Activated CD4-positive, alpha-beta T cell treated with anti-CD3 and anti-CD28 coated beads, Interleukin-2, amount 50 U/mL, for 48 hours (primary cell): ENCODE measurements around the gene ORMDL1.
A peak's percentile ranks its signal among the peaks of the same experiment; 100 is the strongest.

Source experiments
- DNase-seq, 2 experiments: peaks; one replicate each; pipeline ENCODE4 v3.0.0-alpha.2; 2020

ORMDL1 gene, protein sequence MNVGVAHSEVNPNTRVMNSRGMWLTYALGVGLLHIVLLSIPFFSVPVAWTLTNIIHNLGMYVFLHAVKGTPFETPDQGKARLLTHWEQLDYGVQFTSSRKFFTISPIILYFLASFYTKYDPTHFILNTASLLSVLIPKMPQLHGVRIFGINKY

DNA sequence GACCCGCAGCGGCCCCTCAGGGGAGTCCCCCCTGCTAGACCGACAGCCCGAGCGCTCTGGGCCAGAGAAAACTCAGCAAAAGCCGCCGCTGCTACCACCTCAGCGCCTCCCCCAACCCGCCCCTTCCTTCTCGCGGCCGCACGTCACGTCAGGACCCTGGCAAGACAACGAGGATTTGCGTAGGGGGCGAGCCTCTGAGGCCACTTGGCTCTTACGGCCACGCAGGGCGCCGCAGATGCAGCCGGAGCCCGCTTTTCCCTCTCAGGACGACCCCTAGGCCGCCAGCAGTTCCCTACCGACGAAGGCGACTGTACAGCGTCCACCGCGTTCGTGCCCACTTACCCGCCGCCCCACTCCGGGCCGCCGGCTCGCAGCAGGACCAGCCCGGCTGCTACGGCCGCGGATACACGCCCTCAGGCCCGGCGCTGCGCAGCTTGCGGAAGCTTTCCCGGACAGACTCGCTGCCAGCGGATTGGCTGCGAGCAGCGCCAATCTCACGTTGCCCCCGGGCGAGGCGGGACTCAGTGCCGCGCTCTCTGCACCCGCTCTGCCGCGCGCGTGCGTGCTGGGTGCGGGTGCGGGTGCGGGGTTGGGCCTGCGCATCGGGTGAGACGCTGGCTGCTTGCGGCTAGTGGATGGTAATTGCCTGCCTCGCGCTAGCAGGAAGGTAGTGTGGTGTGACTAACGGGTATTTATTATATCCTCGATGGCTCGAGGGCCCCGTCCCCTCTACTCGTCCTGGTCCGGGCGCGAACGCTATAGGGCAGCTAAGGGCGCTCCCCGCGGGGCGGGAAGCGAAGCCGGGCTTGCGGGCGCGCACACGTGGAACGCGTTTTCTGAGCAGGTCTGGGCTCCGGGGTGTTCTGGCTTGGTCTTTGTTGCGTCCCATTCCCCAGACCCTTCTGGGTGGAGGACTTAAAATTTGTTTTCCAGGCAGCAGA lies at the start of gene ORMDL1, which contains the start of gene PMS1:
Gene ORMDL1 (minus strand): TSS at position 413 of the 941 bp plus-strand sequence. CDS start 1,744 bp downstream, outside the sequence.
Gene PMS1 (plus strand): TSS at position 524 of the 941 bp plus-strand sequence. CDS start 7,360 bp downstream, outside the sequence.
- peak; percentile 92 to 94 for DNase-seq

DNA sequence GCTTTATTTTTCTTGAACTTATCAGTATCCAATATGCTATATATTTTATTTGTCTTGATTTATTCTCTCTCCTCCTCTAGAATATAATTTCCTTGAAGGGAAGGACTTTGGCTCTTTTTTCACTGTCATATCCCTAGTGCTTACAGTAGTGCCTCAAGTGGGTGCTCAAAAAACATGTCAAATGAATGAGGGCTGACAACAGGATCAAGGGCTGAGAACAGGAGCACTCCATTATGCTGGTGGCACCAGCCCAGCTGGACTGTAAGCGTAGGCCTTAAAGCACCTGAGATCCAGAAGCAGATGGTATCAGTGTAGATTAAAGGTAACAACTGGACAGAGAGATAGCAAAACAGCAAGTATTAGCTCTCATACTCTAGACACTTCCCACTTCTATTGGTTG lies 46.4 kb upstream of the ORMDL1 start:
- no peak for DNase-seq

DNA sequence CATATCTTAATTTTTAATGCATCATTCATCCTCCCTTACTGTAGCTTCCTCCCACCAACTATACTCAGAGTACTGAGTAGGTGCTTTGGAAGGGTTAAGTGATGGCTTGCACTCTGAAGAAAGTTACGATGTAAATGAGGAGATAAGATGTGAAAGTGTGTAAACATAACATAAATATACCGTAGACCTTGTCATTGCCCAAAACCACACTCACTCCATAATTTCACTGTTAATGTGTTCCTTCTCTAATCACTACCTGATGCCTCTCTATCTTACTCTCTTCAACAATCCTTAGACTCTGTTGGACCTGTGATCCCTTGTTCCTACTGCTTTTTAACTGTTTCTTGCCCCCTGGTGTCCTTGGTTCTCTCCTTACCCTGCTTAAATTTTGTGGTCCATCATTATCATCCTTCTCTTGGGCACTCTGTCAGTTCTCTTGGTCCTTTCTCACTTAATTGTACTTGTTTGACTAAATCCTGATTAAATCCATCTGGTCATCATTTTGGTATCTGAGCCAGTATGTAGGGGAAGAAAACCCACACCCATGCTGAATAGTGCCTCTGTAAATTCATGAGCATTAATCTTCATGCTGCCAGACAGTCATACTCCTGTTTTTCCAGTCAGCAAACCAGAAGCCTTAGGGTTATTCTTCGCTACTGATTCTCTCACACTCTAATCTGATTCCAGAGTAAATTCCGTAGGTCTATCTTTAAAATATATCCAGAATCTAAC lies 45.1 kb upstream of the ORMDL1 start:
- DNase-seq, result no peak

DNA sequence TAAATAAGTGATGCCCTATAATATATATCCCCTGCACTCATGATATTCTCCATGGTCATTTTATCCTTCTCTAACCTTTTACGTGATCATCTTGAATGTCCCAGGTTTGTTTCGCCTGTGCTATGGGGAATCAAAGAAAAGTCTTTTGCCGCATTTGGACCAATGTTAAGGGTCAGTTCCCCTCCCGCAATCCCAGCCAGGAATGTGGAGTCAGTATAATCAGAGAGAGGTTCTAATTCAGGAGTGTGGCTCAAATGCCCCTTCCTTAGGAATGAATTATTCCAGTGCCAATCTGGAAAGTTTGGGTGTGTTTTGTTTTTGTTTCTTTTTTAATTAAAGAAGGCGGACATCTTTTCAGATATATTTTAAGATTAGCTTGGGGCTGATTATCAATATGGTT lies 41.9 kb upstream of the ORMDL1 start:
- DNase-seq, result no peak

DNA sequence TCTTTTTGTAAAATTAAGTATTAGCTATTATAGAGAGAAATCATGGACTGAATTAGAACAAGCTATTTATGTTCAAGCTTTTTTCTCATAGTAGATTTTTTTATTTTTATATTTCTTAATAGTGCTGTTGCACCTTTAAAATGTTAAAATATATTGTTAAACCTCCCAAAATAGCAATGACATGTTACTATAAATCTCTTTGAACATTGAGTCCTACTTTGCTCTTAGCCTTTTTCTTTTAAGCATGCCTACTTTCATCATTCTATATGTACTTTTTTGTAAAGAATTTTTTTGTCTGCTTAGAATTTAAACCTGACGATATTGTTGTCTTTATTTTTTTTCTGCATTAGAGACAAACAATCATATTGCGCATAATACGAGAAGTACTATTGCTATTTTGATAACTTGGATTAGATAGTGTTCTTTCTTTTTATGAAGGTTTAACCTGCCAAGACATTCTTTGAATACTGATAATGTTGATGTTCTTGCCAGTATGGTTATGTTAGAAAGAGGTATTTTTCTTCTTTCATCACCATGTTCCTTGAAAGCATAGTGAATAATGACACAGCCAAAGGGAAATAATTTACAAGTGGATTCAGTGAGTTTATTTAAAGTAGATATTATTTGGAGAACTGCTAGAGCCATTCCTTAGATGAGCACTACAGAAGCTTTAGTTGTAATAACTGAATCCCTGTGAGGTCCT lies 40.7 kb upstream of the ORMDL1 start:
- DNase-seq, result no peak

DNA sequence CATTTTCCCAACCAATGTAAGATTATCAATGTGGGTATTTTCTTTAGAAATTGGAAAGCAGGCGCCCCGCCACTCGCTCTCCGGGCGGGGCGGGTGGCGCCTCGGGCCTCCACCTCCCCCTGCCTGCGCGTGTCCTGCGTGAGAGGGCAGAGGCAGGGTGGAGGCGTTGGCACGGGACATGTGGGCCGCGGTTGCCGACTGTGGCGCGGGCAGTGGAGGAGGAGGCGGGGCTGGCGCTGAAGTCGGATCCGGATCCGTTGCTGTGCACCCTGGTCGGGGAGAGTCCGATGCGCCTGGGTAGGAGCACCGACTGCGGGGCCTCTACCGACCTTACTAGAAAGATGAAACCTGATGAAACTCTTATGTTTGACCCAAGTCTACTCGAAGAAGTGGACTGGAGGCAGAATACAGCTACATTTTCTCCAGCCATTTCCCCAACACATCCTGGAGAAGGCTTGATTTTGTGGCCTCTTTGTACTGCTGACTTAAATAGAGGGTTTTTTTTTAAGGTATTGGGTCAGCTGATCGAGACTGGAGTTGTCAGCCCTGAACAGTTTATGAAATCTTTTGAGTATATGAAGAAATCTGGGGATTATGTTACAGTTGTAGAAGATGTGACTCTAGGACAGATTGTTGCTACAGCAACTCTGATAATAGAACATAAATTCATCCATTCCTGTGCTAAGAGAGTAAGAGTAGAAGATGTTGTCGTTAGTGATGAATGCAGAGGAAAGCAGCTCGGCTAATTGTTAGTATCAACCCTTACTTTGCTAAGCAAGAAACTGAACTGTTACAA lies 38.0 kb upstream of the ORMDL1 start:
- no peak for DNase-seq

DNA sequence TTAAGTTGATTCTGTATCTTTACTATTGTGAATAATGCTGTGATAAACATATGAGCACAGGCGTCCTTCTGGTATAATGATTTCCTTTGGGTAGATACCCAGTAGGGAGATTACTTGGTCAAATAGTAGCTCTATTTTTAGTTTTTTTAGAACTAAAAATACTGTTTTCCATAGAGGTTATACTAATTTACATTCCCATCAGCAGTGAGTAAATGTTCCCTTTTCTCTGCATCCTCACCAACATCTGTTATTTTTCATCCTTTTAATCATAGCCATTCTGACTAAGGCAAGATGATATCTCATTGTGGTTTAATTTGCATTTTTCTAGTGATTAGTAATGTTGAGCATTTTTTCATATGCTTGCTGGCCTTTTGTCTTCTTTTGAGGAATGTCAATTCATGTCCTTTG lies 35.2 kb upstream of the ORMDL1 start:
- DNase-seq, result no peak

DNA sequence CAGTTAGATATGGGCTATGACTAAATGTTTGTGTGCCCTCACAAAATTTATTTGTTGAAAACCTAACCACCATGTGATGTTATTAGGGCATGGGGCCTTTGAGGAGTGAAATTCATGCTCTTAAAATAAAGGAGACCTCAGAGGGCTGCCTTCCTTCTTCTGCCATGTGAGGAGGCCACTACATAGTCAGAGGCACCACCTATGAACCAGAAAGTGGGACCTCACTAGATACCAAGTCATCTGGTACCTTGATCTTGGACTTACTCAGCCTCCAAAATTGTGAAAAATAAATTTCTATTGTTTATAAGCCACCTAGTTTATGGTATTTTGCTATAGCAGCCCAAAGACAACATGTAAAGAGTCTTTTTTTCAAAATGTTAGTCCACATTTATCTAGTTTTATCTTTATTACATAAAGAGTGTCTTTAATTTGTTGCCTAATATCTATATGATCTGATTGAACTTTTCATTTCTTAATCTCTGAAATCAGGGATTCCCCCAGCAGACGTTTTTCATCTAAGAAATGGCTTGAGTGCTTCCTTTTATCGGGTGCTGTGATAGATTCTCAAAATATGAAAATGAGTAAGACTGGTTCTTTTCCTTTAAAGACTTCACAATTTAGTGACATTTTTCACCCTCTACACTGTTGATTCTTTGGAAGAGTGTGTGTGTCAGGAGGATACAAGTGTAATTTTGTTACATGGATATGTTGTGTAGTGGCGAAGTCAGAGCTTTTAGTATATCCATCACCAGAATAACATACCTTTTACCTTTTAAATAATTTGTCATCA lies 34.3 kb upstream of the ORMDL1 start:
- peak in 1 of 2 experiments; percentile 7 for DNase-seq

DNA sequence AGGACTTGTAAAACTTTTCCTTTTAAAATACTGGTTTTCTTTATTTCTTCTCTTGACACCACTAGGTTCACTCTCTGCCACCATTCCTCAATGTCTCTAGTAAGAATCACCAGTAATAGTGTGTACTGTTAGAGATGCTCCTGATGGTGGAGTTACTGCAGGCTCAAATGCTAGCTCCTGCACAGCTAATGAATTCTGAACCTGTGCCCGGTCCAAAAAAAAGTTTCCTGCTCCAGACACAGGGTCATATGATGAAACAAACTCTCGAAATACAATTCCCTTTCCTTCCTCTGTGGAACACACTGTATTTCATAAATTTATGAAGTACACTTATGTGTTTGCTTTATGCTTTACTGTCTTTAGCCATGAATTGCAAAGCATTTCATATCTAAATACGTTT lies 19.3 kb upstream of the ORMDL1 start:
- DNase-seq, result no peak

DNA sequence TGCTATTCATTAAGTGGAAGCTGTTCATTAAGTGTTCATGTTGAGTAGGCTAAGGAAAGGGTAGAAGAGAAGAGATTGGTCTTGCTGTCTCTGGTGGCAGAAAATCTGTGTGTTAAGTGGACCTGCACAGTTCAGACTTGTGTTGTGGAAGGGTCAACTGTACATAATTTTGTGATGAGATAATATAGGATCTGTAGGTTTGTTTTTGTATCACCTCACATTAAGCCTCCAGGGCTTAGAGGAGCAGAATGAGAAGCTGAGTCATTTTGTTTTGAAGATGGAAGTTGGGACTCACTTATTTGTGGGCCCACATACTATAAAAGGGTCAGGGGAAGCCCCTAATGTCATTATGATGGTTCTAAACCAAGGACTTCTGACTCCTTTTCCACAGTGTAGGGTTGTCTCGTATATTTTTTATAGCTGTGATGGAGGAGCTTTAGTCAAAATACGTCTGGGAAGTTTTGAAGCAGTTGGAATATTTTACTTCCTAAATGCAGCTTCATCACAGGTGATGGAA lies 18.3 kb upstream of the ORMDL1 start:
- DNase-seq, result no peak

DNA sequence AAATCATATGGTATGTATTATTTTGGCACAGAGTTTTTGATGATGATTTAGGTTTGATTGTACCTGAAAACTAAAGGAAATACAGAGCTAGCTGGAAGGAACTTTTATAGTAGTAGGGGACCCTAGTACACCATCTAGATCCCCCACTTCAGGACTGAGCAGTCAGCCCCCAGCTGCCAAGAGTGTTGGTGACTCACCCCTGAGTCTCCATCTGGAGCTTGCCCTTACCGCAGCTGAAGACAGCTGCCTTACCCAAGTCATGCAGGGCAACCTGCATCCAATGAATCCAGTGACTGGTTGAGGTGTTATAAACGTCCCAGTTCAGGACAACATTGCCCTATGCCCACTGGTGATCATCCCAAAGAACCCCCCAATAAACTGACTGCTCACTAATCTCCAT lies 15.4 kb upstream of the ORMDL1 start:
- no peak for DNase-seq

DNA sequence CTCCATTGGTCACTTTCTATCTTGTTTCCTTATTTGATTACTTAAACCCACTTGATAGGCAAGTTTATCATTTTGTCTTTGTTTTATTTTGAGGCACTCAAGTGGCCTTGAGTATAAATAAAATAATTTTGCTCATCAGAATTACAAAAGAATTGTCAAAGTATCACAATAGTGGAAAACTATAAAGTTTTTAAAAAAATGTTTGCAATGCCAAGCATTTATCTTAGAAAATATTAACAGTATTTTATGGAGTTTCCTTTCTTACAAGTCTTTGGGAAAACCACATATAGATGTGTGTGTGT lies 14.8 kb upstream of the ORMDL1 start:
- DNase-seq, result no peak

DNA sequence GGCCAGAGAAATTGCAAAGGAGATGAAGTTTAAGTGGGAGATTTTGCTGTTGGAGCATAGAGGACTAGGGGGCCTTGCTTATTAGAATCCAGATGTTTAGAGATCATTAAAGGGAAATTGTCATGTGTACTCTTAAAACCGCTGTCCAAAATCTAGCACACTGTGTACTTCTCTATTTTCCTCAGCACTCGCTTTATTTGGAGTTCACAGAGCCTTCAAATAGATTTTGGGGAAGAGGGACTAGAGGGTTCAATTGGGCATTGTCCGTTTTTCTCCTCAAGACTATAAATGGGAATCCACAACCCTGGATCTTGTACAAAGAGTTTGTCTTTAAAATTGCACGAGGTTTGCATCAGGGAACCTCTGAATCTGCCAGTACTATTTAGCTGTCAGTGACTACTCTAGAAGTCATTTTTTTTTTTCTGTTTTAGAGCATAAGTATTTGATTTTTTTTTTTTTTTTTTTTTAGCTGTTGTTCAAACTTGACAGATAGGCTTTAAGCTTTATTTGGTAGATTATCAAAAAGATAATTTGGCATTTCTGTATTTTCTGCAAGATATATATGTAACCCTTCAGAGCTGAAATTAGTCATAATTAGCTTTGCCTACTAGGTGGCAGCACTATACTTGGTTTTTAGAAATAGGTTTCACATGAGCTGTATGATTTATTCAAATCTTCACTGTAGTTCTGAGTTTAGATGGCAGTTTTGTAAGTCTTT lies 14.3 kb upstream of the ORMDL1 start:
- DNase-seq, result no peak

DNA sequence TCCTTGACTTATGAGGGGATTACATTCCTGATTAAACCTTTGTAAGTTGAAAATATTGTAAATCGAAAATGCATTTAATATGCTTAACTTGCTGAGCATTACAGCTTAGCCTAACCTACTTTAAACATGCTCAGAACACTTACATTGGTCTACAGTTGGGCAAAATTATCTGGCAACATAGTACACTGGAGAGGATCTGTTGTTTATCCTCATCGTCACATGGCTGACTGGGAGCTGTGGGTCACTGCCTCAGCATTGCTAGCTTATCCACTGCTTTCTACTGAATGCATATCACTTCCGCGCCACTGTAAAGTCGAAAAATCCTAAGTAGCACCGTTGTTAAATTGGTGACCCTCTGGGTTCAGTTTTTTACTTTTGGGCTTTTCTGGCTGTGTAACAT lies 13.8 kb upstream of the ORMDL1 start:
- DNase-seq, result no peak

DNA sequence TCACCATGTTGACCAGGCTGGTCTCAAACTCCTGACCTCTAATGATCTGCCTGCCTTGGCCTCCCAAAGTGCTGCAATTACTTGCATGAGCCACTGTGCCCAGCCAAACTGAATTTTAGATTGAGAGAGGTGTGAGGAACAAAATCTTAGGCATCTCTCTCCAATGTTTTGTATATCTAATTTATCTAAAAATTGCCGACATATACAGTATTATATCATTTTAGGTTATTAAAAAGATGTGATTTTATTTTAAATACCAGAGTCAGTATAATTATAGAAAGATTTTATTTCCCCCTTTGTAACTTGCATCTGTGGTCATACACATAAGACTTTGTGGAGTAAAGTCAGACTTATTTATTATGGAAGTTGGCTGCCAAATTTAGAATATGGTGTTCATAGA lies 10.2 kb upstream of the ORMDL1 start:
- no peak for DNase-seq

DNA sequence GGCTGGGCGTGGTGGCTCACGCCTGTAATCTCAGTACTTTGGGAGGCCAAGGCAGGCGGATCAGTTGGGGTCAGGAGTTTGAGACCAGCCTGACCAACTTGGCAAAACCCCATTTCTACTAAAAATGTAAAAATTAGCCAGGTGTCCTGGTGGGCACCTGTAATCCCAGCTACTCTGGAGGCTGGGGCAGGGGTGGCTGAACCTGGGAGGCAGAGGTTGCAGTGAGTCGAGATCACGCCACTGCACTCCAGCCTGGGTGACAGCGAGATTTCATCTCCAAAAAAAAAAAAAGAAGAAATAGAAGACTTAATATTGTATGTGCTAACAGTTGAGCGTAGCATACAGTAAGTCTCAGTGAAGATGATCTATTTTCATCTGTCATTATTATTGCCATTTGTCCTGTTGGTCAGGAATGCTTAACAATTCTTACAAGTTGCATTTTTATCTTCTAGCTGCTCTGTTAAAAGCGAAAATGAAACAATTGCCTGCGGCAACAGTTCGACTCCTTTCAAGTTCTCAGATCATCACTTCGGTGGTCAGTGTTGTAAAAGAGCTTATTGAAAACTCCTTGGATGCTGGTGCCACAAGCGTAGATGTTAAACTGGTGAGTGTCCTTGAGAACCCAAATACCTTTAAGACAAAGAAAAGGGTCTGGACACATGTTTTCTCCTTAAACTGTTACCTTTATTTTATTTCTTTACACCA lies 7.4 kb upstream of the ORMDL1 start:
- no peak for DNase-seq

DNA sequence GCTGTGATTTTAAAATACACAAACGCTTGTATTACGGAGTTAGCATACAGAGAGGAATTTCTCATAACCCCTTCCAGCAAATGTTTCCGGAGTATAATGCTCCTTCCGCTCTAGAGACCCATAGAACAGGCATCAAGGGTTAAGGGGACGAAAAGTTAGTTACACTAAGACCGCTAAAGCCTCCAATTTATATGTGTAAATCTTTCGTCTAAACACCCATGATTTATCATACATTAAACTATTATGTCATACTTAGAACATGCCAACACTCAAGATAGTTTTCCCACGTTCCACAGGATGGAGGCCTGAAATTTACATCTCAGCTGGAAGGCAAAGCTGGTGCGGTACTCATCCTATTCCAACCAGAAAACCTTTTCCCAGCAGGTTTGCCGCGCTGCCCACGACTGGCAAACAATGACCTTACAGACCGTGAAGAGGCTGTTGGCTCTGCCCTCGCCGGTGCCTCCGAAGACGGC lies 650 bp downstream of the ORMDL1 start:
- DNase-seq, result no peak

DNA sequence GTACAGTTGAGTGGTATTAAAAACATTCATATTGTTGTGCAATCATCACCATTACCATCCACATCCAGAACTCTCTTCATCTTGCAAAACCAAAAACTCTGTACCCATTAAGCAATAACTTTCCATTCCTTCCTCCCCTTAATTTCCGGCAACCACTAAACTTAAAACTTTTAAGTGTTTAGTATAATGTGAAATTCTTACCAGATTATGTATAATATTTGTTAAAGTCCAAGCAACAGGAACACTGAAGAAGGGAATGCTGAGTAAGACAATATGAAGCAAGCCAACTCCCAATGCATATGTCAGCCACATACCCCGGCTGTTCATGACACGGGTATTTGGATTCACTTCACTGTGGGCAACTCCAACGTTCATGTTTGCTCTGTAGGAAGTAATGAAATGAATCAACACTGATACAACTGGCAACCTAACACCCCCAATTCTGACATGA lies 1.9 kb downstream of the ORMDL1 start:
- peak in 1 of 2 experiments; percentile 11 for DNase-seq

DNA sequence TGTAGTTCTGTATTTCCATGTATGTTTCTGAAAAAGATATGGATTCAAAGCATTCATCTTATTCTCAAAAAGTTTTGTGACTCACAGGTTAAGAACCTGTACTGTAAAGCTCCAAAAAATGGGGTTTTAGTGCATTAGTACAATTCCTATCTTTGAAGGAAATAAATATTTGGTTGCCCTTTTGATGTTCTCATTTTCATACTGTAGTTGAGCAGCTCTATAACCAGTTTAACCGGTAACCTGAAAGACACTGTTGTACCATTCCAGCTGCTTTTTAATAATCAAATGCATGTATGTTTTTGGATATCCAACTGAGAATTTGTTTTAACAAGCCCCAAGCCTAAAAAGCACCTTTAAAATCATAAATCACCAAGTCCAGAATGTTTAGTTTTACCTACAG lies 11.9 kb downstream of the ORMDL1 start:
- no peak for DNase-seq
